ENCODE measurements around the gene RFX4. TPM values are rescaled to one million over a fixed set of nuclear protein-coding genes. Genes with fewer than 3 reads are reported as not detected.

RFX4 gene
- total and polyA plus RNA-seq, 9 of the 15 experiments (the other 6 are each of a cell fraction or from before 2014, with no cell fraction given): not detected

GRCh38 chr12:106774005-106774807, 191.4 kb downstream of the RFX4 start, which contains the start of gene RIC8B (continued):
- TF ChIP-seq SAP30 (IDR thresholded peaks at IDR 0.05; ENCODE audit: borderline replicate concordance, insufficient read depth, low read depth, low read length, poor library complexity, severe bottlenecking) (no peak), TGIF2 (CRISPR knock-in tag; IDR thresholded peaks at IDR 0.05) (no peak), ZNF586 (CRISPR knock-in tag; conservative IDR thresholded peaks at IDR 0.05) (no peak), CHCHD3 (CRISPR knock-in tag; IDR thresholded peaks at IDR 0.05) (no peak), RAD21 (CRISPR knock-in tag; conservative IDR thresholded peaks at IDR 0.05 in 1 of 2, IDR thresholded peaks at IDR 0.05 in 1 of 2) (no peak), PPARD (CRISPR knock-in tag; IDR thresholded peaks at IDR 0.05) (no peak), ZBTB7A (IDR thresholded peaks at IDR 0.05; ENCODE audit: borderline replicate concordance, control insufficient read depth, low read depth, low read length) (peak; percentile 49; the same call in 1 of the 2 replicates), L3MBTL2 (IDR thresholded peaks at IDR 0.05) (peak; percentile 94), ZNF444 (CRISPR knock-in tag; IDR thresholded peaks at IDR 0.05) (no peak), MEIS2 (IDR thresholded peaks at IDR 0.05; ENCODE audit: partially characterized antibody) (peak; percentile 74), POLR2G (IDR thresholded peaks at IDR 0.05; ENCODE audit: low read depth, low read length) (peak; percentile 92), RFX7 (CRISPR knock-in tag; IDR thresholded peaks at IDR 0.05) (no peak), DNMT1 (IDR thresholded peaks at IDR 0.05) (no peak), MITF (IDR thresholded peaks at IDR 0.05) (no peak), RFX5 (IDR thresholded peaks at IDR 0.05; ENCODE audit: low read depth, low read length) (no peak), PATZ1 (CRISPR knock-in tag; IDR thresholded peaks at IDR 0.05; ENCODE audit: borderline replicate concordance) (no peak), SMAD3 (CRISPR knock-in tag; conservative IDR thresholded peaks at IDR 0.05) (no peak), ZNF644 (tag; IDR thresholded peaks at IDR 0.05; ENCODE audit: low read depth) (peak; percentile 88; the same call in 1 of the 2 replicates), GATAD2B (IDR thresholded peaks at IDR 0.05; ENCODE audit: borderline replicate concordance) (no peak), HLTF (IDR thresholded peaks at IDR 0.05) (no peak; the same call in 1 of the 2 replicates), NONO (IDR thresholded peaks at IDR 0.05; ENCODE audit: low read depth in 2 of 2, low read length in 1 of 2) (peak in 1 of 2 experiments; percentile 79; a peak in 2 of 4 replicates)
